ENCODE results near the gene STARD4. TPM values are rescaled to one million over a fixed set of nuclear protein-coding genes. Genes with fewer than 3 reads are reported as not detected.

The STARD4 gene
- total and polyA plus RNA-seq, 2 of the 13 experiments (the other 11 are each of a cell fraction or from before 2014, with no cell fraction given) = 27.4 to 66.9 TPM

DNA sequence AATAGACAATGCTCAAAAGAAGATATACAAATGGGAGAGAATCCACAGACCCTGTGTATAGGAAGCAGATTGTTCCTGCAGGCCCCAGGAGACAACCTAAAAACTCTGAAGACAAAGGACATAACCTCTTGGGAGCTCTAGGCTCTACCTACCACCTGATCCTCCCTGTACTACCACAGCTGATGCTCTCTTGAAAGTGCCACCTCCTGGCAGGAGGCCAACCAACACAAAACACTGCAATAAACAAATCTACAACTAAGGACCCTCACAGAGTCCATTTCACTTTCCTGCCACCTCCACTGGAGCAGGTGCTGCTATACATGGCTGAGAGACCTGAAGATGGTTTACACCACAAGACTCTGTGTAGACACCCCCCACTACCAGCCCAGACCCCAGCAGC lies 49.0 kb downstream of the STARD4 start (continued):
- no peak for TF ChIP-seq KIAA2018 (CRISPR knock-in tag; IDR thresholded peaks at IDR 0.05; ENCODE audit: borderline replicate concordance)

DNA sequence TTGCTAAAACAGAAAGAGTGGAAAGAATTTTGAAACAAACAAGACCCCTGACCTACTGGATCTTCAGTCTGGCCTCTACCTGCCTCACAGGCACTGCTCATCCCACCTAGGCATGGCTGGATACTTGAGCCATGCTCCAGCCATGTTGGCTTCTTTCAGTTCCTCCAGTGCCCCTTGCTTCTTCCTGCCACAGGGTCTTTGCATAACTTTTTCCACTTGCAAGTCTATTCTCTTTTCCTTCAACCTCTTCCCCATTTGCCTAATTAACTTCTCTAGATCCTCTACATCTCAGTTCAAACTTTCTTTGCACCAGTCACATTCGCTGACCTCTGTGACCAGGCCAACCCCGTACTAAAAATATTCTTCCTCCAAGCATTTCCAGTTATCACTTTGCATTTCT lies 50.4 kb downstream of the STARD4 start:
- ChIA-PET POLR2A (no interaction called here), CTCF (ENCODE audit: low intra/inter-chr PET ratio, low total read pairs) (no interaction called here)
- FAIRE-seq = no peak
- Histone ChIP-seq H3K9ac (ENCODE audit: insufficient read depth, low read depth, low read length) (no peak overlapping the region), H3K4me1 (ENCODE audit: insufficient read depth, low read length) (no peaks in the 10 kb centered on the region), H4K20me1 (ENCODE audit: insufficient read depth, low read length) (no peaks in the 10 kb centered on the region), H3K9me3 (ENCODE audit: low read length) (no peaks in the 10 kb centered on the region), H3K27ac (ENCODE audit: extremely low read length, insufficient read depth, low read length) (no peak overlapping the region), H3K79me2 (ENCODE audit: insufficient read depth, low read length) (no peaks in the 10 kb centered on the region), H3K4me2 (ENCODE audit: low read depth, low read length) (no peak overlapping the region), H3K36me3 (replicated peaks in 1 of 2; ENCODE audit: control insufficient read depth in 1 of 2, insufficient read depth in 2 of 2, low read length in 2 of 2) (no peaks in the 10 kb centered on the region), H3K4me3 (replicated peaks in 1 of 3; ENCODE audit: insufficient read depth in 1 of 3, low read depth in 2 of 3, low read length in 3 of 3) (no peak overlapping the region), H2AFZ (ENCODE audit: low read length) (no peak overlapping the region), H3K27me3 (ENCODE audit: control insufficient read depth in 1 of 2, insufficient read depth in 2 of 2, low read length in 2 of 2) (no peaks in the 10 kb centered on the region)
- no TSS peak for BruUV-seq (replicated peaks)
- in situ Hi-C loops (cut with HindIII; ENCODE audit: extremely low pct_ligation_motif_present, low pct_unique_long_range_greater_than_20kb) = no loop called here
- ATAC-seq = no peak
- intact Hi-C loops (cut with micrococcal nuclease; ENCODE audit: unreplicated experiment) = loop anchor here (5.0 kb wide), 1 partner anchor 305 kb away; no protein-coding TSS in a partner anchor
- WGBS (ENCODE audit: low lambda C conversion rate) = 1% methylated on average over 2 of the region's 2 CpGs
- DNase-seq (ENCODE audit: low spot score) = no peak
- TF ChIP-seq, protein P1, sequence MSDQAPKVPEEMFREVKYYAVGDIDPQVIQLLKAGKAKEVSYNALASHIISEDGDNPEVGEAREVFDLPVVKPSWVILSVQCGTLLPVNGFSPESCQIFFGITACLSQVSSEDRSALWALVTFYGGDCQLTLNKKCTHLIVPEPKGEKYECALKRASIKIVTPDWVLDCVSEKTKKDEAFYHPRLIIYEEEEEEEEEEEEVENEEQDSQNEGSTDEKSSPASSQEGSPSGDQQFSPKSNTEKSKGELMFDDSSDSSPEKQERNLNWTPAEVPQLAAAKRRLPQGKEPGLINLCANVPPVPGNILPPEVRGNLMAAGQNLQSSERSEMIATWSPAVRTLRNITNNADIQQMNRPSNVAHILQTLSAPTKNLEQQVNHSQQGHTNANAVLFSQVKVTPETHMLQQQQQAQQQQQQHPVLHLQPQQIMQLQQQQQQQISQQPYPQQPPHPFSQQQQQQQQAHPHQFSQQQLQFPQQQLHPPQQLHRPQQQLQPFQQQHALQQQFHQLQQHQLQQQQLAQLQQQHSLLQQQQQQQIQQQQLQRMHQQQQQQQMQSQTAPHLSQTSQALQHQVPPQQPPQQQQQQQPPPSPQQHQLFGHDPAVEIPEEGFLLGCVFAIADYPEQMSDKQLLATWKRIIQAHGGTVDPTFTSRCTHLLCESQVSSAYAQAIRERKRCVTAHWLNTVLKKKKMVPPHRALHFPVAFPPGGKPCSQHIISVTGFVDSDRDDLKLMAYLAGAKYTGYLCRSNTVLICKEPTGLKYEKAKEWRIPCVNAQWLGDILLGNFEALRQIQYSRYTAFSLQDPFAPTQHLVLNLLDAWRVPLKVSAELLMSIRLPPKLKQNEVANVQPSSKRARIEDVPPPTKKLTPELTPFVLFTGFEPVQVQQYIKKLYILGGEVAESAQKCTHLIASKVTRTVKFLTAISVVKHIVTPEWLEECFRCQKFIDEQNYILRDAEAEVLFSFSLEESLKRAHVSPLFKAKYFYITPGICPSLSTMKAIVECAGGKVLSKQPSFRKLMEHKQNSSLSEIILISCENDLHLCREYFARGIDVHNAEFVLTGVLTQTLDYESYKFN (CRISPR knock-in tag; conservative IDR thresholded peaks at IDR 0.05) = no peak
- TF ChIP-seq JARID2 (CRISPR knock-in tag; IDR thresholded peaks at IDR 0.05; ENCODE audit: insufficient replicate concordance) (no peak), AFF4 (CRISPR knock-in tag; IDR thresholded peaks at IDR 0.05) (no peak), HES4 (CRISPR knock-in tag; IDR thresholded peaks at IDR 0.05; ENCODE audit: borderline replicate concordance) (no peak), SALL1 (CRISPR knock-in tag; IDR thresholded peaks at IDR 0.05) (no peak), GATA4 (IDR thresholded peaks at IDR 0.05; ENCODE audit: borderline replicate concordance, low read depth) (no peak)
